ENCODE measurements around the gene CDK5RAP1. TPM values are rescaled to one million over a fixed set of nuclear protein-coding genes. Genes with fewer than 3 reads are reported as not detected.

CDK5RAP1 gene
- 39.0 TPM for total RNA-seq

GRCh38 chr20:33401184-33401920 lies at the start of gene CDK5RAP1:
TSS of gene CDK5RAP1 (minus strand) at chr20:33401519. CDS start at chr20:33397064, 4,455 bp downstream.

GRCh38 chr20:33443512-33444239 lies 42.4 kb upstream of the CDK5RAP1 start, which contains the start of gene SNTA1:
TSS of gene SNTA1 (minus strand) at chr20:33443763. CDS start at chr20:33443620, 143 bp downstream.

Other genes with a start within 250 kb of the CDK5RAP1 start
- not detected for gene BPIFA2, start 233.4 kb downstream of the CDK5RAP1 start, total RNA-seq
- not detected for gene BPIFA3, start 184.2 kb downstream of the CDK5RAP1 start, total RNA-seq
- not detected for gene BPIFA1, start 165.5 kb downstream of the CDK5RAP1 start, total RNA-seq
- not detected for gene BPIFB1, start 118.3 kb downstream of the CDK5RAP1 start, total RNA-seq
- gene SNTA1, start 42.2 kb upstream of the CDK5RAP1 start, total RNA-seq = 22.1 TPM
- 23.5 TPM for gene CBFA2T2, start 88.6 kb upstream of the CDK5RAP1 start, total RNA-seq